ENCODE results near the gene RPH3AL. TPM values are rescaled to one million over a fixed set of nuclear protein-coding genes. Genes with fewer than 3 reads are reported as not detected.

RPH3AL gene
- total and polyA plus RNA-seq, 4 donors = 1.6 to 18.1 (median 8.0) TPM

DNA sequence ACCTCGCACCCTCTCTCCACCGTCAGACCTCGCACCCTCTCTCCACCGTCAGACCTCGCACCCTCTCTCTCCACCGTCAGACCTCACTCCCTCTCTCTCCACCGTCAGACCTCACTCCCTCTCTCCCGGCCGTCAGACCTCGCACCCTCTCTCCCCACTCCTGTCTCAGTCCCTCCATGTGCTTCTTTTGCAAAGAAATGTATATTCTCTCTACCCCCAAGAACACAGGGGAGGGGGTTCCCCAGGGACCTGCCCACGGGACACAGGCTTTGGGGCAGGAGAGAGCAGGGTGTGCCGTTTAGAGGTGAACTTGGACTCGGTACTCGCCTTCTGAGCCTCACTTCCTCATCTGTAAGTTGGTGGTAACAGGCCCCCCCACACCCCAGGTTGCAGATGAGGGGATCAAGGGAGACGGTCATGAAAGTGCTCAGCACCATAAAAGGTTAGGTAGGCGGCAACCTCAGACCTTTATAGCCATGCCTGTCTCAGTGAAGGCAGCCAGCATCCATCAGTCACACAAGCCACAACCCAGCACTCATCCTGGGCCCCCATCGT lies 63.7 kb downstream of the RPH3AL start:
- WGBS, 2 donors = 70 to 74% methylated on average over 11 to 12 of the region's 17 CpGs
- Histone ChIP-seq H3K9me3 (ENCODE audit: control insufficient read depth, low read length) (no peaks in the 10 kb centered on the region), H3K27ac (ENCODE audit: low read depth in 1 of 2, low read length in 2 of 2) (no peak overlapping the region), H3K4me1 (ENCODE audit: control insufficient read depth in 1 of 2, insufficient read depth in 2 of 2, low read length in 2 of 2) (no peaks in the 10 kb centered on the region), H3K27me3 (ENCODE audit: control insufficient read depth in 1 of 2, insufficient read depth in 2 of 2, low read length in 1 of 2) (no peaks in the 10 kb centered on the region), H3K36me3 (ENCODE audit: control insufficient read depth in 1 of 2, insufficient read depth in 2 of 2, low read length in 1 of 2) (no peaks in the 10 kb centered on the region), H3K4me3 (ENCODE audit: low read length in 2 of 2) (no peak overlapping the region)
- DNase-seq = peak; percentile 16 to 57
- intact Hi-C loops (cut with DNase I) = no loop called here
- no peak for ATAC-seq (ENCODE audit: low FRiP score)

DNA sequence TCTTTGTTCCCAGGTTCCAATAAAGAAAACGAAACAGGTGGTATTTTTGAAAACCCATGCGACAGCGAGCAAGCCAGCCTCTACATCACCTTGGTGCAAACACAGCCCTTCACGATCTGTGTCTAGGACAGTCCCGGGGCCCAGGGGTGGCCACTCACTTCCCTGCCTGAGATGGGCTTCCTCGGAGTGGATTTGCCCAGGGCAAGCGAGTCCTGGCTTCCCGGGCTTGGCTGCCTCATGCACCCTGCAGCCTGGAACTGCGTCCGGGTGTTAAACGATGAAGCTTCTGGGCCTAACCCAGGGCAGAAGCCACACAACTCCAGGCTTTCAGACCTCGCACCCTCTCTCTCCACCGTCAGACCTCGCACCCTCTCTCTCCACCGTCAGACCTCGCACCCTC lies 66.0 kb downstream of the RPH3AL start:
- intact Hi-C loops (cut with DNase I) = no loop called here
- Histone ChIP-seq H3K4me3 (ENCODE audit: low read length in 2 of 2) (no peak overlapping the region), H3K4me1 (ENCODE audit: control insufficient read depth in 1 of 2, insufficient read depth in 2 of 2, low read length in 2 of 2) (no peaks in the 10 kb centered on the region), H3K27me3 (ENCODE audit: control insufficient read depth in 1 of 2, insufficient read depth in 2 of 2, low read length in 1 of 2) (no peaks in the 10 kb centered on the region), H3K9me3 (ENCODE audit: control insufficient read depth, low read length) (no peaks in the 10 kb centered on the region), H3K27ac (ENCODE audit: low read depth in 1 of 2, low read length in 2 of 2) (no peak overlapping the region), H3K36me3 (ENCODE audit: control insufficient read depth in 1 of 2, insufficient read depth in 2 of 2, low read length in 1 of 2) (no peaks in the 10 kb centered on the region)
- no peak for ATAC-seq (ENCODE audit: low FRiP score)
- DNase-seq = peak; percentile 42 to 55
- 75 to 78% methylated on average over 12 to 16 of the region's 16 CpGs for WGBS, 2 donors

GRCh38 chr17:285751-286422 lies 66.7 kb downstream of the RPH3AL start:
- ATAC-seq (ENCODE audit: low FRiP score) = no peak
- no peak overlapping the region for H3K27ac ChIP-seq (ENCODE audit: low read depth in 1 of 2, low read length in 2 of 2)
- H3K27me3 ChIP-seq (ENCODE audit: control insufficient read depth in 1 of 2, insufficient read depth in 2 of 2, low read length in 1 of 2) = no peaks in the 10 kb centered on the region
- no peaks in the 10 kb centered on the region for H3K9me3 ChIP-seq (ENCODE audit: control insufficient read depth, low read length)
- no peak overlapping the region for H3K4me3 ChIP-seq (ENCODE audit: low read length in 2 of 2)
- H3K4me1 ChIP-seq (ENCODE audit: control insufficient read depth in 1 of 2, insufficient read depth in 2 of 2, low read length in 2 of 2) = no peaks in the 10 kb centered on the region
- intact Hi-C loops (cut with DNase I) = no loop called here
- 80 to 88% methylated on average over 31 of the region's 31 CpGs for WGBS, 2 donors
- DNase-seq = peak; percentile 42 to 59
- H3K36me3 ChIP-seq (ENCODE audit: control insufficient read depth in 1 of 2, insufficient read depth in 2 of 2, low read length in 1 of 2) = no peaks in the 10 kb centered on the region

DNA sequence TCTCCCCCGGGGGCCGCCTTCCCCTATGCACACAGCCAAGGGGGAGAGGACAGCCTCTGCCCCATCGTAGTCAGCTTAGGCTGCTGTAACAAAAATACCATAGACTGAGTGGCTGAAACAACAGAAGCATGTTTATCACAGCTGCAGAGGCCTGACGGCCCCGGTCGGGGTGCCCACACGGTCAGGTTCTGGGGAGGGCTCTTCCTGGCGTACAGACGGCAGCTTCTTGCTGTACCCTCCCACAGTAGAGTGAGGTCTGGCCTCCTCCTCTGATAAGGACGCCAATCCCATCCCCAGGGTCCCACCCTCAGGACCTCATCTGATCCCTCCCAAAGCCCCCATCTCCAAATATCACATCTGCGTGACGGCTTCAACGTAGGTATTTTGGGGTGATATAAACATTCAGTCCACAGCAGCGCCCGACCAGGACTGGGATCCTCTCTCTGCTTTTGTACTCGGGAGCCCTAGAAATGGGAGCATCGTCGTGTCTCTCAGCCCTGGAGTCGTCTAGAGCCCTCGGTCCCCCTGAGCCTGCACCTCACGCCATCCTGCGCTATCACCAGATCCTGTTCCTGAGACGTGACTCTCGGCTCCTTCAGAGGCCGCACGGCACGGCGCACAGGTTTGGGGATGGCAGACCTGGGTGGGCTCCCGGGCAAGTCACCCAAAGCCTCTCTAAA lies 67.8 kb downstream of the RPH3AL start:
- Histone ChIP-seq H3K27ac (ENCODE audit: low read depth in 1 of 2, low read length in 2 of 2) (no peak overlapping the region), H3K36me3 (ENCODE audit: control insufficient read depth in 1 of 2, insufficient read depth in 2 of 2, low read length in 1 of 2) (no peaks in the 10 kb centered on the region), H3K4me1 (ENCODE audit: control insufficient read depth in 1 of 2, insufficient read depth in 2 of 2, low read length in 2 of 2) (no peaks in the 10 kb centered on the region), H3K9me3 (ENCODE audit: control insufficient read depth, low read length) (no peaks in the 10 kb centered on the region), H3K4me3 (ENCODE audit: low read length in 2 of 2) (no peak overlapping the region), H3K27me3 (ENCODE audit: control insufficient read depth in 1 of 2, insufficient read depth in 2 of 2, low read length in 1 of 2) (no peaks in the 10 kb centered on the region)
- peak; percentile 15 to 51 for DNase-seq
- no peak for ATAC-seq (ENCODE audit: low FRiP score)
- intact Hi-C loops (cut with DNase I) = no loop called here
- WGBS, 2 donors = 88 to 90% methylated on average over 29 of the region's 29 CpGs

- Histone ChIP-seq H3K27me3 (ENCODE audit: control insufficient read depth in 1 of 2, insufficient read depth in 2 of 2, low read length in 1 of 2) (no peaks in the 10 kb centered on the region), H3K36me3 (ENCODE audit: control insufficient read depth in 1 of 2, insufficient read depth in 2 of 2, low read length in 1 of 2) (no peaks in the 10 kb centered on the region), H3K4me1 (ENCODE audit: control insufficient read depth in 1 of 2, insufficient read depth in 2 of 2, low read length in 2 of 2) (no peaks in the 10 kb centered on the region), H3K4me3 (ENCODE audit: low read length in 2 of 2) (no peak overlapping the region), H3K9me3 (ENCODE audit: control insufficient read depth, low read length) (no peaks in the 10 kb centered on the region), H3K27ac (ENCODE audit: low read depth in 1 of 2, low read length in 2 of 2) (no peak overlapping the region)
- DNase-seq (peak; percentile 31 to 45), ATAC-seq (ENCODE audit: low FRiP score) (peak; percentile 38)
- intact Hi-C loops (cut with DNase I) = no loop called here
- WGBS, 2 donors = 80 to 87% methylated on average over 25 of the region's 25 CpGs
These were observed 68.5 kb downstream of the RPH3AL start for GRCh38 chr17:283911-284675.

DNA sequence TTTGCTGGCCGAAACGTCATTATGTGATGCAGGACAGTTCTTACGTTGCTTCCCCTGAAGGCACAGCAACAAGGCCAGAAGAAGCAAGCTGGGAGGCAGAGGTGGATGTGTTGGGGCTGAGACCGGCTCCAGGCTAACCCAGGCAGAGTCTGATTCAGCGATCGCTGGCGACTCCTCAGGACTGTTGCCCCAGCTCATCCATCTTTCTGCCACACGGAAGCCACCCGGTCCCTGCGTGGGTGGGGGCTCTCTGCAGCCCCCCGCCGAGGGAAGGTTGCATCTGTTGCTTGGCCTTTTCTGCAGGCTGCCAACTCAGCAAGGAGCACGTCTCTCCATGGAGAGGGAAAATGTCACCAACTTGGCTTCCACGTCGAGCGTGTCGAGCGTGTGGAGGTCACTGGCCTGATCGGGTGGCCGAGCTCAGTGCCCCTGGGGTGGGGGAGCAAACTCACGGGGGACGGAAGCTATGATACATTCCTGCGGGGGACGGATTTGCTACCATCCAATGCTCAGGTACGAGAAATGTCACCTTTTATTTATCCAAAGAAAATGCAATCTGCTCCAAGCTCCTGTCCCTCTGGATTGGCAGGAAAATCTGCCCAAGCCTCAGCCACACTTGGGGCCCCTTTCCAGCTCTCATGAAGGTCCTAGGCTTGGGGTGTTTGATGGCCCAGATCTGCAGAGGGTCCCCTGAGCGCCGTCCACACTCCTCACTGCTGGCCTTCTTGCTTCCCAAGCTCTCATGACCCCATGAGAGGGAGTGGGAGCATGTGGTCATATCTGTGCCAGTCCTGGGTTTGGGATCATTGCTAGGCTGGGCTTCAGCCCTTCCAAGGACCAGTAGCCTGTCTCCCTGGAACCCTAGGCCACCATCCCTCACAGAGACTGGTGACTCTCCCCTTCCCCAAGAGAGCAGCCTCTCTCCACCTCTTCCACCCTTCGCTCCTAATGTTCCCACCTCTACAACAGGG lies 69.4 kb downstream of the RPH3AL start:
- ATAC-seq (ENCODE audit: low FRiP score) = no peak
- Histone ChIP-seq H3K27ac (ENCODE audit: low read depth in 1 of 2, low read length in 2 of 2) (no peak overlapping the region), H3K36me3 (ENCODE audit: control insufficient read depth in 1 of 2, insufficient read depth in 2 of 2, low read length in 1 of 2) (no peaks in the 10 kb centered on the region), H3K9me3 (ENCODE audit: control insufficient read depth, low read length) (no peaks in the 10 kb centered on the region), H3K4me3 (ENCODE audit: low read length in 2 of 2) (no peak overlapping the region), H3K27me3 (ENCODE audit: control insufficient read depth in 1 of 2, insufficient read depth in 2 of 2, low read length in 1 of 2) (no peaks in the 10 kb centered on the region), H3K4me1 (ENCODE audit: control insufficient read depth in 1 of 2, insufficient read depth in 2 of 2, low read length in 2 of 2) (no peaks in the 10 kb centered on the region)
- WGBS, 2 donors = 82% methylated on average over 28 of the region's 28 CpGs
- peak; percentile 34 to 48 for DNase-seq
- intact Hi-C loops (cut with DNase I) = no loop called here

DNA sequence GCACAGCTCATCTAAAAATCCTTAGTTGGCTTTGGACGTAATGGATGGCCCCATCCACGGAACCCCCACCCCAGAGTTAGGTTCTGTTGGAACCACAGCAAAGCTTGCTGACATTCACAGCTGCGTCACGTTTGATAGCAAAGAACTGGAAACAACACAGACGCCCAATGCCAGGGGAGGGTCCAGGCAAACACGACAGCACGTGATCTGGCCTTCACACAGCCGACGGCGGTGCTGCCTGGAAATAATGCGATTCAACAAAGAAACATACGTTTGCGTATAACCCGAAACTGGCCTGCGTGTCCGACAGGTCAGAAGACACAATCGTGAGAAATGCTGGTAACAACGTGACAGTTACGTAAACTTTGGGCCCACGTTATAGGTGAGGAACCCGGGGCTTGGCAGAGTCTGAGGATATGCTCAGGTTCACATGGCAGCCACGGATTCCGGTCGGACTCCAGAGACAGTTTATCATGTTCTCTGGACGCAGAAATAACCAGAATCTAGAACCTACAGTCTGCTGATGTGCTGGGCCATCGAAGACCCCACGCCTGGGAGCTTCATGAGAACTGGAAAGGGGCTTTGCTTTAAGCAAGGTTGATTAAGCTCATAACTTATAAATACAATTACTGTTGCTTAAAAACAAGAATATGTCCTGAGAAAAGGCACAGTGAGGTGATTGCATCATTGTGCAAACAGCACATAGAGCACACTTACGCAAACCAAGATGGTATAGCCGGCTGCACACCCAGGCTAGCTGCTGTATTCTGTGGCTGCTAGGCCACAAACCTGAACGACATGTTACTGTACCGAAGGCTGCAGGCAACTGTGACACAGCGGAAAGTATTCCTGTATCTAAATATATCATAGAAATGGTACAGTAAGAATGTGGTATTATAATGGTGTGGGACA lies 70.4 kb downstream of the RPH3AL start:
- intact Hi-C loops (cut with DNase I) = no loop called here
- no peak for ATAC-seq (ENCODE audit: low FRiP score)
- Histone ChIP-seq H3K27ac (ENCODE audit: low read depth in 1 of 2, low read length in 2 of 2) (no peak overlapping the region), H3K36me3 (ENCODE audit: control insufficient read depth in 1 of 2, insufficient read depth in 2 of 2, low read length in 1 of 2) (no peaks in the 10 kb centered on the region), H3K27me3 (ENCODE audit: control insufficient read depth in 1 of 2, insufficient read depth in 2 of 2, low read length in 1 of 2) (no peaks in the 10 kb centered on the region), H3K4me1 (ENCODE audit: control insufficient read depth in 1 of 2, insufficient read depth in 2 of 2, low read length in 2 of 2) (no peaks in the 10 kb centered on the region), H3K9me3 (ENCODE audit: control insufficient read depth, low read length) (no peaks in the 10 kb centered on the region), H3K4me3 (ENCODE audit: low read length in 2 of 2) (no peak overlapping the region)
- WGBS, 2 donors = 86% methylated on average over 32 of the region's 32 CpGs
- DNase-seq = peak; percentile 12 to 50

Data from aorta (tissue), 5 donors.